Cardiac septum (tissue), 1 donor: ENCODE data around the gene MYLK. TPM values are rescaled to one million over a fixed set of nuclear protein-coding genes. Genes with fewer than 3 reads are reported as not detected.
"Not testable (repeated sequence)": the region's sequence is repeated elsewhere in the genome, so short reads cannot be mapped to it uniquely, and the experiment has no call there.

Experiments used
- DNase-seq: peaks from one replicate; pipeline ENCODE4 v3.0.0-alpha.2; 2020; ENCODE audit warnings: low spot score
- intact Hi-C: fragments of 100-400 bp; cut with DNase I; formaldehyde crosslinking; loops from one replicate; pipeline ENCODE4 v1.14.0; 2022
- total RNA-seq: library from RNA; stranded (reverse); fragmentation: NEBNext Ultra II Directional; extraction: Animal tissue kit (Norgen Biotek cat#: 25700); gene quantifications from one replicate; pipeline ENCODE4 v1.2.1, GENCODE V29; 2021
- donor health status: DM: no; HTN: no; CAD: no.

MYLK gene
- total RNA-seq, 1 donor from 2014 or later = 17.8 TPM

GRCh38 chr3:123600863-123601262, 283.3 kb downstream of the MYLK start:
- DNase-seq, intact Hi-C loops: not testable (repeated sequence)

DNA sequence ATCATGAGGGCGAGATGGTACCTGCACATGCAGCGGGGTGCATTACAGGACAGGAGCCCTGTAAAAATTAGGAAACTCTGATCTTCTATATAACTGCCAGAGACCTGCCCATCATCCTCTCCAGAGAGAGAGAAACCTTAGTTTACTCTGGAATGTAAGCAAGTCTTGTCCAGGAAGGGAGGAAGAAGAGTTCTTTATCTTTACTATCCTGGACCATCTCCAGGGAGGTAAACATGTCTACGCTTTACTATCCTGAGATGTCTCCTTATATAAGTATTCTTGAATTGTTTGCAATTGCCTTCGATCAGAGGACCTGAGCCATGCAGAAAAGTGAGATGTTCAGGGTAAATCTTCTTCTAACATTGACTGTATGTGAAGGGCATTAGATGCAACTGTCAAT, 286.6 kb downstream of the MYLK start:
- no peak for DNase-seq
- intact Hi-C loops = no loop called here

GRCh38 chr3:123595396-123596180, 288.5 kb downstream of the MYLK start:
- intact Hi-C loops = no loop called here
- no peak for DNase-seq

- intact Hi-C loops = no loop called here
- DNase-seq = no peak
These were observed 290.8 kb downstream of the MYLK start for GRCh38 chr3:123593381-123593780.

DNA sequence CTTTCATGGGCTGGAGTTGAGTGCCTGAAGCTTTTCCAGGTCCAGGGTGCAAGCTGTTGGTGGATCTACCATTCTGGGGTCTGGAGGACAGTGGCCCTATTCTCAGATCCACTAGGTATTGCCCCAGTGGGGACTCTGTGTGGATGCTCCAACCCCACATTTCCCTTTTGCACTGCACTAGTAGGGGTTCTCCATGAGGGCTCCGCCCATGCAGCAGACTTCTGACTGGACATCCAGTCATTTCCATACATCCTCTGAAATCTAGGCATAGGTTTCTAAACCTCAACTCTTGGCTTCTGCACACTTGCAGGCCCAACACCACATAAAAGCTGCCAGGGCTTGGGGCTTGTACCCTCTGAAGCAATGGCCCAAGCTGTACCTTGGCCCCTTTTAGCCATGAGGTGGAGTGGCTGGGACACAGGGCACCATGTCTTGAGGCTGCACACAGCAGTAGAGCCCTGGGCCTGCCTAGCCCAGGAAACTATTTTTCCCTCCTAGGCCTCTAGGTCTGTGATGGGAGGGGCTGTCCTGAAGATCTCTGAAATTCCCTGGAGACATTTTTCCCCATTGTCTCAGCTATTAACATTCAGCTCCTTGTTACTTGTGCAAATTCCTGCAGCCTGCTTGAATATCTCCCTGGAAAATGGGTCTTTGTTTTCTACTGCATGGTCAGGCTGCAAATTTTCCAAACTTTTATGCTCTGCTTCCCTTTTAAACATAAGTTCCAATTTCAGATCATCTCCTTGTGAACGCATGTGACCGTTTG, 293.3 kb downstream of the MYLK start:
- DNase-seq = no peak
- intact Hi-C loops = no loop called here

DNA sequence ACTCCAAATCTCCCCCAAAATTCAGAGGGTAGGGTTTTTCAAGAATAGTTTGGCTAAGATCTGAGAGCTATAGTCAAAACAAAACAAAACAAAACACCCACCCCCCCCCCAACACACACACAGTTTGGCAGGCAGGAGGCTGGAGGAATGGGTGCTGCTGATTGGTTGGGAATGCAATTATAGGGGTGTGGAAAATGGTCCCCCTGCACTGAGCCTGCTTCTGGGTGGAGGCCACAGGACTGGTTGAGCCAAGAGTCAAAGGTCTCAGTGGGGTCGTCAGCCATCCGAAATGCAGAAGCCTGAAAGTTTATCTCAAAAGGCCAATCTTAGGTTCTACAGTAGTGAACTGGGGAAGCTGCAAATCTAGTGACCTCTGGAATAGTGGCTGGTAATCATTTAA, 296.7 kb downstream of the MYLK start:
- intact Hi-C loops = no loop called here
- DNase-seq = no peak

DNA sequence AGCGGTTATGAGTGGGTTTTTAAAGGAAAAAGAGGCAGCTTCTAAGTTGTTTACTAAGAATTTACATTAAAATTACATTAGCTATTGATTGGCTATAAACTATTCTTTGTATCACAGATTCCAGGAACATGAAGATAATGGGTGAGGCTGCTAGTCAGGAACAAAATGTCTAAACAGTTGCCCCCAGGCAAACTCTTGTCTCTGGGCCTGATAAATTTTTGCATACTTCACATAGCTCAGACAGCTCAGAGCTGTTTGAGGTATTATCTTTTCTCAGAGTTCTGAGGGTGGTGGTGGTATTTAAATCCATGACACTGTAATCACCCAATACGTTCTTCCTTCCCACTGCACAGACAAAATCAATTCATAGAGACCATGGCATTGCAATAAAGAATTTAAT, 297.2 kb downstream of the MYLK start:
- intact Hi-C loops = no loop called here
- DNase-seq = no peak

- intact Hi-C loops = no loop called here
- DNase-seq = no peak
These were observed 298.0 kb downstream of the MYLK start for GRCh38 chr3:123586131-123586530.

GRCh38 chr3:123584988-123585937, 298.9 kb downstream of the MYLK start, which contains the start of gene HACD2:
TSS of gene HACD2 (minus strand) at chr3:123585053. CDS start at chr3:123585027, 26 bp downstream.
- intact Hi-C loops = no loop called here
- DNase-seq = peak; percentile 99

- DNase-seq = peak; percentile 82
- intact Hi-C loops = no loop called here
These were observed 299.7 kb downstream of the MYLK start for GRCh38 chr3:123584284-123584987.

DNA sequence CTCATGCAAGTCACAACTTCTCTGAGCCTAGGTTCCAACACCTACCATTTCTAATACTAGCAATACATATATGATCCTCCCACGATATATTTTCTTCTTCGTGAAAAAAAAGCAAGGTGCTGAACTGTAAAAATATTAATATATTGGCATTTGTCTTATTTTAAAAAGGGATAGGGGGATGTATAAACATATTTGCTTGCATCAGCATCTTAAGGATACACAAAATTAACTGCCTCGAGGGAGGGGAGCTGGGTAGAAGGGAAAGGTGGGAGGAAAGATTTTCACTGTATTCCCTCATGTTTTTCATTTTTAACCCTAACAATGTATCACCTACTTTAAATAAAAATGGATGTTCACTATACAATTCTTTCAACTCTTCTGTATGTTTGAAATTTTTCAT, 300.6 kb downstream of the MYLK start:
- DNase-seq = no peak
- intact Hi-C loops = no loop called here

DNA sequence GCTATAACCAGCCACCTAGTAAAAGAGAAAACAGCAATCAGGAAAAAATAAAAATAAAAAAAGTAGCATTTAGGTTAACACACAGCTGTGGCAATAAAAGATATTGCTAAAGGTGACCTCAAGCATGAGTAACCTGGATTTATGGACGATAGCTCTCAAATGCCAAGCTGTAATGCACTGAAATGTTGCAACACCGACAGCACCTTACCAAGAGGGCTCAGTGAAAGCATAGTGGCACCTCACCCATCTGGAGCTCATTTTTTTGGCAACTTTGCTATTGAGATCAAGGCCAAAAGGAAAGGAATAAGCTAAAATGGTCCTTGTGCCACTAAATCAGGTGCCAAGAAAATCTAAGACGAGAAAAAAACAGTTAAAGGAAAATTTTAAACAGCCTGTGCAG, 301.8 kb downstream of the MYLK start:
- intact Hi-C loops = no loop called here
- DNase-seq = no peak

- no peak for DNase-seq
- intact Hi-C loops = no loop called here
These were observed 308.0 kb downstream of the MYLK start for GRCh38 chr3:123576122-123576521.

DNA sequence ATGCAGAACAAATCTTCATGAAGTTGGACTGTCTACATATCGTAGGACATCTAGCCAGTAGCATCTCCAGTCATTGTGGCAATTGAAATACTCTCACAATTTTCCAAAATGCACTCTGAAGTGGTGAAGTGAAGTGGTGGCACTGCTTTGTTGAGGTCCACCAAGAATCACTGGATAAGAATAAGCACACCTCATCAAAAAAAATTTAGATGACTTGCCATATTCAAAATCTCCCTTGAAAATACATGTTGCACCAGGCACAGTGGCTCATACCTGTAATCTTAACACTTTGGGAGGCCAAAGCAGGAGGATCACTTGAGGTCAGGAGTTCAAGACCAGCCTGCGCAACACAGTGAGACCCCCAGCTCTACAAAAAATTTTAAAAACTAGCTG, 312.2 kb downstream of the MYLK start:
- DNase-seq = no peak
- intact Hi-C loops = no loop called here

GRCh38 chr3:123571264-123571972, 312.7 kb downstream of the MYLK start:
- intact Hi-C loops = no loop called here
- no peak for DNase-seq

- intact Hi-C loops = no loop called here
- DNase-seq = no peak
These were observed 315.3 kb downstream of the MYLK start for GRCh38 chr3:123568875-123569274.

DNA sequence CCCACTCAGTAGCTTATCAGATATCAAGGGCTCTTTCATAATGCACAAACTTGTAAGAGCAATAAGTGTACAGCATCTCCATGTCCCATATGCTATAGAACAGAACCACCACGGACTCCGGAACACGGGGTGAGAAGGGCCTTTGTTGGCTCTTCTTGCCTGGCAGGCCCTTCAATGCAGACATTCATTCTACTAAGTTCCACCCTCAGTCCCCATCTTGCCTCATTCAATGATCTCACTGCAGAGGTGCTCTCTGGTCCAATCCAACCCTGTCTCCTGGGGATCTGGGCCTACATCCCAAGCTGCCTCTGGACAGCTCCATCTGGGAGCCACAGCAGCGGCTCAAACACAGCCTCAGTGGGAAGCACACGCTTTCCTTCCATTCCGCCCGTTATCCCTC, 316.1 kb downstream of the MYLK start:
- intact Hi-C loops = no loop called here
- DNase-seq = no peak

DNA sequence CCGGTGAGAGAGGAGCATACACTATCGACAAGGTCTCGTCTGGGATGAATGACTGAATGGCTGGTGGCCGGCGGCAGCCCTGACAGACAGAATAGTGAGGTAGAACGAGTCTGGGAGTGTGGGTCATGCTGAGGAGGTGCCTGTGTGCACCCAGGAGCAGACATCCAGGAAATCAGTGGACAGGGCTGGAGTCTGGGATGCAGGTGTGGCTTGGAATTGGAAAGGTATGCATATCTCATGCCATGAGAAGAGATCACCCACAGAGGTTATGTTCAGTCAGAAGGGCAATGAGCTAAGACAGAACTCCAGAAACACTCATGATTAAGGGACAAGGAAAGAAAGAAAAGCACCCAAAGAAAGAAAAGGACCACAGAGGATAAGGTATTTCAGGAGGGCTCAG, 320.1 kb downstream of the MYLK start:
- no peak for DNase-seq
- intact Hi-C loops = no loop called here

- no peak for DNase-seq
- intact Hi-C loops = no loop called here
These were observed 321.6 kb downstream of the MYLK start for GRCh38 chr3:123562547-123562946.
